ENCODE data around the gene CLMP.

CLMP gene

GRCh38 chr11:123187665-123188507 is 7.2 kb downstream of the CLMP start:
- no peak for DNase-seq

GRCh38 chr11:123187248-123187647 is 7.8 kb downstream of the CLMP start:
- DNase-seq: no peak

- DNase-seq: no peak
These were observed 8.8 kb downstream of the CLMP start for GRCh38 chr11:123186286-123186685.

- DNase-seq: no peak
These were observed 9.7 kb downstream of the CLMP start for GRCh38 chr11:123185326-123185725.

- no peak for DNase-seq
These were observed 10.5 kb downstream of the CLMP start for GRCh38 chr11:123184531-123184930.

- no peak for DNase-seq
These were observed 11.5 kb downstream of the CLMP start for GRCh38 chr11:123183391-123184099.

GRCh38 chr11:123181767-123182500 is 13.1 kb downstream of the CLMP start:
- no peak for DNase-seq

GRCh38 chr11:123181075-123181474 is 14.0 kb downstream of the CLMP start:
- DNase-seq: no peak

GRCh38 chr11:123180574-123180973 is 14.5 kb downstream of the CLMP start:
- no peak for DNase-seq

GRCh38 chr11:123180166-123180565 is 14.9 kb downstream of the CLMP start:
- DNase-seq: no peak

GRCh38 chr11:123179586-123179985 is 15.5 kb downstream of the CLMP start:
- DNase-seq: no peak

- DNase-seq: no peak
These were observed 16.9 kb downstream of the CLMP start for GRCh38 chr11:123178186-123178585.

- no peak for DNase-seq
These were observed 18.3 kb downstream of the CLMP start for GRCh38 chr11:123176785-123177184.

GRCh38 chr11:123174196-123175183 is 20.6 kb downstream of the CLMP start:
- DNase-seq: no peak

- no peak for DNase-seq
These were observed 21.2 kb downstream of the CLMP start for GRCh38 chr11:123173856-123174186.

GRCh38 chr11:123173040-123173855 is 21.8 kb downstream of the CLMP start:
- DNase-seq: no peak

GRCh38 chr11:123170929-123171328 is 24.1 kb downstream of the CLMP start:
- no peak for DNase-seq

- no peak for DNase-seq
These were observed 25.2 kb downstream of the CLMP start for GRCh38 chr11:123169821-123170220.

- no peak for DNase-seq
These were observed 26.0 kb downstream of the CLMP start for GRCh38 chr11:123168955-123169484.

- DNase-seq: no peak
These were observed 26.8 kb downstream of the CLMP start for GRCh38 chr11:123168241-123168640.

GRCh38 chr11:123166071-123166559 is 28.9 kb downstream of the CLMP start:
- DNase-seq: no peak
